ENCODE results near the gene DNAJC17.
A peak's percentile ranks its signal among the peaks of the same experiment; 100 is the strongest.

Gene DNAJC17, protein sequence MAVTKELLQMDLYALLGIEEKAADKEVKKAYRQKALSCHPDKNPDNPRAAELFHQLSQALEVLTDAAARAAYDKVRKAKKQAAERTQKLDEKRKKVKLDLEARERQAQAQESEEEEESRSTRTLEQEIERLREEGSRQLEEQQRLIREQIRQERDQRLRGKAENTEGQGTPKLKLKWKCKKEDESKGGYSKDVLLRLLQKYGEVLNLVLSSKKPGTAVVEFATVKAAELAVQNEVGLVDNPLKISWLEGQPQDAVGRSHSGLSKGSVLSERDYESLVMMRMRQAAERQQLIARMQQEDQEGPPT

DNA sequence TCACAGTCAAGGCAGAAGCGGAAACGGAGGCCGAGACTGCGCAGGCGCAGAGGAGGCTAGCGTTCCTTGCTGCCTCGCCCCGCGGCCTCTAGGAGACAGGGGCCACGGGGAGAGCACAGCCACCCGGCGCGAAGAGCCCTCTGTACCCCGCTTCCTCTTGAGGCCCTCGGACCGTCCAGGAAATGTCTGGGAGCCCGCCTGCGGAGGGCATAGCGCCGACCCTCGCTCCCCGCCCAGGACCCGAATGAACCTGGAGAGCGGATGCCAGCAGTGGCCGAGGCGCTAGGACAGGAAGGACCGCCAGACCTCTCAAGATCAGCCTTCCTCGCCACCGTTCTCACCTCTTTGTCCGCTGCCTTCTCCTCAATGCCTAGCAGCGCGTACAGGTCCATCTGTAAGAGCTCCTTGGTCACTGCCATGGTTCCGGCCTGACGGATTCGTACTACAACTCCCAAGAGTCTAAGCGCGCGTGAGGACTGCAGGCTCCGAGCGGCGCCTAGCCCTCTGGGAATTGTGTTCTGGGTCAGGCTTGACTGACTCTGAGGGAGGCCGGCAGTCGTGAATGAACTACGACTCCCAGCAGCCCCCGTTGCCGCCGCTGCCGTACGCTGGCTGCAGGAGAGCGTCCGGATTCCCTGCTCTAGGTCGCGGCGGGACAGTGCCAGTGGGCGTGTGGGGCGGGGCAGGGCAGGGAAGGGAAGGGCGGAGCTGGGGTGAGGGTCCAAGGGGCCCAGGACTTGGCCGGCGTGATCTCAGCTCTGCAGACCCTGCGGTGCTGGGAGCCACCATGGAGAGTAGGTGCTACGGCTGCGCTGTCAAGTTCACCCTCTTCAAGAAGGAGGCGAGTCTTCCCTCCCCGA, at the start of gene DNAJC17, which contains the start of gene ZFYVE19:
Gene DNAJC17 (minus strand): TSS at position 446 of the 860 bp plus-strand sequence. CDS start 27 bp downstream, at position 419.
Gene ZFYVE19 (plus strand): TSS at position 62 of the 860 bp plus-strand sequence. CDS start 501 bp downstream, at position 563.
- peak within 1 kb of the TSS; percentile 95 for H3K4me3 ChIP-seq (ENCODE audit: insufficient read depth, low read length, poor library complexity, severe bottlenecking)
- no peaks in the 10 kb centered on the region for H3K27me3 ChIP-seq (ENCODE audit: low read length)
- peak within 1 kb of the TSS; percentile 90 for H3K27ac ChIP-seq (ENCODE audit: low read depth, low read length)
- H3K79me2 ChIP-seq (ENCODE audit: insufficient read depth, low read length), result peaks cover 42% of the 10 kb centered on the region
- no peaks in the 10 kb centered on the region for H4K20me1 ChIP-seq (ENCODE audit: low read depth, low read length)
- no peaks in the 10 kb centered on the region for H3K36me3 ChIP-seq (ENCODE audit: low read length)
- TF ChIP-seq EZH2phosphoT487 (conservative IDR thresholded peaks at IDR 0.05; ENCODE audit: low read length), result no peak
- TF ChIP-seq, protein P1, sequence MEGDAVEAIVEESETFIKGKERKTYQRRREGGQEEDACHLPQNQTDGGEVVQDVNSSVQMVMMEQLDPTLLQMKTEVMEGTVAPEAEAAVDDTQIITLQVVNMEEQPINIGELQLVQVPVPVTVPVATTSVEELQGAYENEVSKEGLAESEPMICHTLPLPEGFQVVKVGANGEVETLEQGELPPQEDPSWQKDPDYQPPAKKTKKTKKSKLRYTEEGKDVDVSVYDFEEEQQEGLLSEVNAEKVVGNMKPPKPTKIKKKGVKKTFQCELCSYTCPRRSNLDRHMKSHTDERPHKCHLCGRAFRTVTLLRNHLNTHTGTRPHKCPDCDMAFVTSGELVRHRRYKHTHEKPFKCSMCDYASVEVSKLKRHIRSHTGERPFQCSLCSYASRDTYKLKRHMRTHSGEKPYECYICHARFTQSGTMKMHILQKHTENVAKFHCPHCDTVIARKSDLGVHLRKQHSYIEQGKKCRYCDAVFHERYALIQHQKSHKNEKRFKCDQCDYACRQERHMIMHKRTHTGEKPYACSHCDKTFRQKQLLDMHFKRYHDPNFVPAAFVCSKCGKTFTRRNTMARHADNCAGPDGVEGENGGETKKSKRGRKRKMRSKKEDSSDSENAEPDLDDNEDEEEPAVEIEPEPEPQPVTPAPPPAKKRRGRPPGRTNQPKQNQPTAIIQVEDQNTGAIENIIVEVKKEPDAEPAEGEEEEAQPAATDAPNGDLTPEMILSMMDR (IDR thresholded peaks at IDR 0.05; ENCODE audit: insufficient read depth, low read length, poor library complexity, severe bottlenecking), result no peak
- no peaks in the 10 kb centered on the region for H3F3A ChIP-seq (ENCODE audit: insufficient read depth)
- H2AFZ ChIP-seq (ENCODE audit: low read depth, low read length, severe bottlenecking), result peak within 1 kb of the TSS; percentile 99
- H3K9me3 ChIP-seq (ENCODE audit: insufficient read depth, low read length), result no peaks in the 10 kb centered on the region
- peak within 1 kb of the TSS; percentile 96 for H3K4me2 ChIP-seq (ENCODE audit: low read depth, low read length, poor library complexity, severe bottlenecking)
- H3K9ac ChIP-seq (ENCODE audit: low read length), result peak within 1 kb of the TSS; percentile 98
- no peaks in the 10 kb centered on the region for H3K9me2 ChIP-seq (replicated peaks; ENCODE audit: insufficient read depth, low read length)

DNA sequence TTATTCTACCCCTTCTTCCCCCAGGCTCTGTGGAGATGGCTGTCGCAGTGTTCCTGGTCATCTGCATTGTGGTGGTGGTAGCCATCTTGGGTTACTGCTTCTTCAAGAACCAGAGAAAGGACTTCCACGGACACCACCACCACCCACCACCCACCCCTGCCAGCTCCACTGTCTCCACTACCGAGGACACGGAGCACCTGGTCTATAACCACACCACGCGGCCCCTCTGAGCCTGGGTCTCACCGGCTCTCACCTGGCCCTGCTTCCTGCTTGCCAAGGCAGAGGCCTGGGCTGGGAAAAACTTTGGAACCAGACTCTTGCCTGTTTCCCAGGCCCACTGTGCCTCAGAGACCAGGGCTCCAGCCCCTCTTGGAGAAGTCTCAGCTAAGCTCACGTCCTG, 49.5 kb upstream of the DNAJC17 start:
- no peak overlapping the region for H3K4me2 ChIP-seq (ENCODE audit: low read depth, low read length, poor library complexity, severe bottlenecking)
- no peaks in the 10 kb centered on the region for H3K9me2 ChIP-seq (replicated peaks; ENCODE audit: insufficient read depth, low read length)
- no peak overlapping the region for H3K4me3 ChIP-seq (ENCODE audit: insufficient read depth, low read length, poor library complexity, severe bottlenecking)
- no peaks in the 10 kb centered on the region for H3K9me3 ChIP-seq (ENCODE audit: insufficient read depth, low read length)
- no peaks in the 10 kb centered on the region for H3K27me3 ChIP-seq (ENCODE audit: low read length)
- no peaks in the 10 kb centered on the region for H3K79me2 ChIP-seq (ENCODE audit: insufficient read depth, low read length)
- no peaks in the 10 kb centered on the region for H3F3A ChIP-seq (ENCODE audit: insufficient read depth)
- TF ChIP-seq, protein P1 (IDR thresholded peaks at IDR 0.05; ENCODE audit: insufficient read depth, low read length, poor library complexity, severe bottlenecking), result no peak
- no peak for TF ChIP-seq EZH2phosphoT487 (conservative IDR thresholded peaks at IDR 0.05; ENCODE audit: low read length)
- no peaks in the 10 kb centered on the region for H3K36me3 ChIP-seq (ENCODE audit: low read length)
- H4K20me1 ChIP-seq (ENCODE audit: low read depth, low read length), result no peaks in the 10 kb centered on the region
- no peak overlapping the region for H3K9ac ChIP-seq (ENCODE audit: low read length)
- no peak overlapping the region for H3K27ac ChIP-seq (ENCODE audit: low read depth, low read length)
- no peak overlapping the region for H2AFZ ChIP-seq (ENCODE audit: low read depth, low read length, severe bottlenecking)

DNA sequence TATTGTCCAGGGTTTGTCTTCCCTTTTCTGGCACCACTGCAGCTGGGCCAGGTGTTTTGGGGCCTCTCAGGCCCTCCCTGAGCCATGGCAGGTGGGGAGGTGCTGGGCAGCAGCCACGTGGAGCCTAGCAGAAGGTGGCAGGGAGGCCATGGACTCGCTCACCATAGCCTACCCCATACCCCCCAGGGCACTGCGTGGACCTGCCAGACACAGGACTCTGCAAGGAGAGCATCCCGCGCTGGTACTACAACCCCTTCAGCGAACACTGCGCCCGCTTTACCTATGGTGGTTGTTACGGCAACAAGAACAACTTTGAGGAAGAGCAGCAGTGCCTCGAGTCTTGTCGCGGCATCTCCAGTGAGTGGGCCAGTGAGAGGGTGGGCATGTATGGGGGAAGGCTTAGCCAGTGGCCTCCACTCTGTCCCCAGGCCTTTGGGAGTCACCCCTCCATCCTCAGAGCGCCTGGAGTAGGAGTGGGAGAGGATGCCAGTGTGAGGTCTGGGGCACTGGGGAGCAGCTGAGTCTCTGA, 48.5 kb upstream of the DNAJC17 start:
- H3K9me3 ChIP-seq (ENCODE audit: insufficient read depth, low read length), result no peaks in the 10 kb centered on the region
- H3K27me3 ChIP-seq (ENCODE audit: low read length), result no peaks in the 10 kb centered on the region
- H3K9me2 ChIP-seq (replicated peaks; ENCODE audit: insufficient read depth, low read length), result no peaks in the 10 kb centered on the region
- no peak overlapping the region for H3K27ac ChIP-seq (ENCODE audit: low read depth, low read length)
- H3K4me2 ChIP-seq (ENCODE audit: low read depth, low read length, poor library complexity, severe bottlenecking), result no peak overlapping the region
- no peaks in the 10 kb centered on the region for H3K79me2 ChIP-seq (ENCODE audit: insufficient read depth, low read length)
- H2AFZ ChIP-seq (ENCODE audit: low read depth, low read length, severe bottlenecking), result no peak overlapping the region
- no peak overlapping the region for H3K4me3 ChIP-seq (ENCODE audit: insufficient read depth, low read length, poor library complexity, severe bottlenecking)
- H3F3A ChIP-seq (ENCODE audit: insufficient read depth), result no peaks in the 10 kb centered on the region
- TF ChIP-seq, protein P1 (IDR thresholded peaks at IDR 0.05; ENCODE audit: insufficient read depth, low read length, poor library complexity, severe bottlenecking), result no peak
- TF ChIP-seq EZH2phosphoT487 (conservative IDR thresholded peaks at IDR 0.05; ENCODE audit: low read length), result no peak
- no peaks in the 10 kb centered on the region for H3K36me3 ChIP-seq (ENCODE audit: low read length)
- H4K20me1 ChIP-seq (ENCODE audit: low read depth, low read length), result no peaks in the 10 kb centered on the region
- H3K9ac ChIP-seq (ENCODE audit: low read length), result no peak overlapping the region
